Measurements from ENCODE around the gene GPR176.

GPR176 gene

DNA sequence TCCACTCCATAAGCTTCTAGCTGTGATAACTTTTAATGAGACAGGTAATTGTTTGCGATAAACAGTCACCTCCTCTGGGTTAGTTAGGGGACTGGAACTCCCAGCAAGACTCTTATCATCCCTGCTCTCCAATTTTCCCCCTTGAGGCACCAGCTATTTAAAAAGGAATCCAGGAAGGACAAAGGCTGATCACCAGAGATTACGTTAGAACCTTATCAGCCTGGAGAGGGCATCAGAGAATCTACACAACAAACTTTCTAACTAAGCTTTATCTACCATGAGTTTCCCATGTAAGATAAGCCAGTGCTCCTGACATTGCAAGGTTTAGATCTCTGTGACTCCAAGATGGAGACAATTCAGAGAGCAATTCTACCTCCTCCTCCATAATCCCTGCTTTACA lies 31.3 kb downstream of the GPR176 start:
- FAIRE-seq = no peak

DNA sequence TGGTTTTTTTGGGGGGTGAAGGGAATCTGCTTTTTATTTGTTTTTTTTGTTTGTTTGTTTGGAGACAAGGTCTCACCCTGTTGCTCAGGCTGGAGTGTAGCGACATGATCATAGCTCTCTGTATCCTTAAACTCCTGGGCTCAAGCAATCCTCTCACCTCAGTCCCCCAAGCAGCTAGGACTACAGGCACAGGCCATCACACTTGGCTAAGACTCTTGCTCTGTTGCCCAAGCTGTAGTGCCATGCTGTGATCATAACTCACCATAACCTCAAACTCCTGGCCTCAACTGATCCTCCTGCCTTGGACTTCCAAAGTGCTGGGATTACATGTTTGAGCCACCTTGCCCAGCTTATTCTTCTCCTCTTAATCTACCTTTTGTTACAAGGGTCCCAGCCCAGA lies 31.8 kb downstream of the GPR176 start:
- FAIRE-seq = no peak

DNA sequence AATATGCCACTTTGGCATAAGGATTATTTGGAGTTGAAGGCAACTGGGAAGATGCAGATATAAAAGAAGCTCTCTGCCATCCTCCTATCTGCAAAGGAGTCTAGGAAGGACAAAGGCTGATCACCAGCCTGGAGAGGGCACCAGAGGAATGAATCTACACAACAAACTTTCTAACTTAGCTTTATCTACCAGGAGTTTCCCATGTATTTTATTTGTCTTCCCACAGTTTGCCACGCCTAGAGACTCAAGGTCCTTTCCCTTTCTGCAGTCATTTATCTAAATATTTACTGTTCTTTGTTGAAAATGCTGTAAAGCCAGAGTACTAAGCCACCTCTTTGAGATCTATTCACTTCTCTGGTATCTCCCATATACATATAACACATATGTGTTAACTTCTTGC lies 32.2 kb downstream of the GPR176 start:
- no peak for FAIRE-seq

DNA sequence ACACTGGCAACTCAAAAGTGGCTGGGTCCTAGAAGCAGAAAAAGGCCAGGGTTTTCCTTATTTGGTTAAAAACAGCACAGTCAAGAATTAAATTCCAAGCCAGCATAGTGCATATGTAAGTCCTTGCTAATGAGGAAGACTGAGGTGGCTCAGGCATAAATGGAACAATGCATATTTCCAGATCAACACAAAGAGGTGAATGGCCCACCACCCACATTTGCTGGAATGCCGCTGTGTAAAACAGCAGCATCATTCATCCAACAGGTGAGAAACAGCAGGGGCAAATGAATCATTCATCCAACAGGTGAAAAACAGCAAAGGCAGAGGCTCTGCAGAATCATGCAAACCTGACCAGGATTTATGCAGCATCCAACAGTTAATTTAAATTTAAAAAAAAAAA lies 32.9 kb downstream of the GPR176 start:
- FAIRE-seq = no peak

DNA sequence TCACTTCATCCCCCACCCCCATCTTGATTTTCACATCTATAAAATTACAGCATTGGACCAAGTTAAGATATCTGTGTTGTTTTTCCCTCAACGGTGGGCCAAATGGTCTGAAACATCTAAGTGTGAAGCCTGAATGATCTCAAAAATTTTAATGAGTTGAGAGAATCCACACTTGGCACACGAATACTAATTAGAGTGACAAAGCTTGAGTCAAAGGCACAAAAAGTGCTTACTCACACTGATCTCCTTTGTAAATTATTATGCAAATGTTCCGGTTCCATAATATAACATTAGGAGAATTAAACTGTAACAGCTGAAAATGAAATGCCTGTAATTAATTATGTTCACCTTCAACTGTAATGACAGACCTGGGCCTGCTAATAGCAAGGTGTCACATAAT lies 33.6 kb downstream of the GPR176 start:
- FAIRE-seq = no peak

DNA sequence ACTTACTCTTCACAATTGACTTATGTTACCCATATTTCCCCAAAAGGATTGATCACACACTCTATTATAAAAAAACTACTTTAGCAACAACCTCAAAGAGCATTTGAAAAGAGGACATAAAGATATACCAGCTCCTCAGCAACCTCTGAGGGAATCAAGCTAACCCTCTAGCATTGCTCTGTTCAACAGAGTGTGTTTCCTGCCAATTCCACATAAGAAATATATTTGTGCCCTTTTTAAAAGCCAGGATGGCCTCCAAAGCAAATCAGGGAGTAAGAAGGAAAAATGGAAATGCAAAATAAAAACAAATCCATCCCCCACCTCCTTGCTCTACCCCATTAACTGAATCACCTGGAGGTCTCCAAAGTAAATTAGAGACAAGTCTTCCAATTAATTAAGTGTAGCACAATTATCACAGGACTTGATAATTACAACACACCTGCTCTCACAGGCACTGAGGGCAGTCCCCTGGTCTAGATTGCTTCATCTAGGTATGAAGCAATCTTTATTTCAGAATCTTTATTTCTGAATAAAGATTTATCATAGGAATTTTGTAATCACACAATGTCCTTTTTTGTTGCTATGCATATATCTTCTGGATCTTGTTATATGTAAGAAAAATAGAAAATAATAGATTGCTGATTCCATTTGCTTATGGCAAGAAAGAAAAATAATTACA lies 34.8 kb downstream of the GPR176 start:
- FAIRE-seq = no peak

DNA sequence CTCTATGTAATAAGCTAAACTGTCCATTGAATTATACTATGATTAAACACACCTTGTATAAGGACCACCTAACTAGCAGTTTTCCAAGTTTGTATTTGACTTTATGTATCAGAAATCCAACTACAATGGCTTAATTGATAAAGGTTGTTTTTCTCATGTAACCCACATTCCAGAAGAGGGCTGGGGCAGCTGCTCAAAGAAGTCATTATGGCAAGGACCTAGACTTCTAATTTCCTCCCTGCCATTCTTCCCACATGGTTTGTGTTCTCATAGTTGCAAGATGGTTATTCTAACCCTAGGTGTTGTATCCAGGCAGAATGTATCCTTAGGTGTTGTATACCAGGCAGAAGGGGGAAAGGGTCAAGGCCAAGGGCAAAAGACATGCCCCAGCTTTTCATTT lies 35.7 kb downstream of the GPR176 start:
- FAIRE-seq = no peak

DNA sequence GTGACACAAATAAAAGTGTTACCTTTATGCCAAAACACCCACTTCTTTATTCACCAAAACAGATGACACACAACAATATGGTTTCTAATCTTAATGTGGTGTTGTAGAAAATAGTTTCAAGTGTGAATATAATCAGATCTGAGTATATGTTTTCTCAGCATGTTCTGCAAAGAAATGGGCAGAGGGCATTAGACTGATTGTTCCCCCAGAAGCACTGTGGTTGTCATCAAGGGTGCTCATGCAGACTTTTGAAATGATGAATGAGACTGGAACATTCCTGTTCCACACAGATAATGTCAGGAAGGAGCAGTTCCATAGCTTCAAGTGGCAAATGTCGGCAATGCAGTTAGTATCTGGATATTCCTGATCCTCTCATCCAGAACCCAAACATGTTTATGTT lies 37.5 kb downstream of the GPR176 start:
- no peak for FAIRE-seq

DNA sequence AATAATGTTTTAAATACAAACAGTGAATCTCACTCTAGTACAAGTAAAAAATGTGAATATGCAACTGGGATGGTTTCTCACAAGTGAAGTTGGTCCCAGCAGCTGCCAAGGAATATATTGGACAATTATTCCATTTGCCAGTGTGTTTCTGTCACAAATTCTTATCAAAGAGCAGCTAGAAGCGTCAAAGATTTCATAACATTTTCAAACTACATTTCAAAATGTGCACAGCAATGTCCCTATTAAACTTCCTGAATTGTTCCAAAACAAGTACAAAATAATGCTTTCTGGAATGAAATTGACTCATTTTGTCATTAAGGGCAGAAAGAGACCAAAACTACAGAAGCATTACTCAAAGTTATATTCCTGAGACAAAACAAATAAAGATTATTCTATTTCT lies 38.3 kb downstream of the GPR176 start:
- FAIRE-seq = no peak

DNA sequence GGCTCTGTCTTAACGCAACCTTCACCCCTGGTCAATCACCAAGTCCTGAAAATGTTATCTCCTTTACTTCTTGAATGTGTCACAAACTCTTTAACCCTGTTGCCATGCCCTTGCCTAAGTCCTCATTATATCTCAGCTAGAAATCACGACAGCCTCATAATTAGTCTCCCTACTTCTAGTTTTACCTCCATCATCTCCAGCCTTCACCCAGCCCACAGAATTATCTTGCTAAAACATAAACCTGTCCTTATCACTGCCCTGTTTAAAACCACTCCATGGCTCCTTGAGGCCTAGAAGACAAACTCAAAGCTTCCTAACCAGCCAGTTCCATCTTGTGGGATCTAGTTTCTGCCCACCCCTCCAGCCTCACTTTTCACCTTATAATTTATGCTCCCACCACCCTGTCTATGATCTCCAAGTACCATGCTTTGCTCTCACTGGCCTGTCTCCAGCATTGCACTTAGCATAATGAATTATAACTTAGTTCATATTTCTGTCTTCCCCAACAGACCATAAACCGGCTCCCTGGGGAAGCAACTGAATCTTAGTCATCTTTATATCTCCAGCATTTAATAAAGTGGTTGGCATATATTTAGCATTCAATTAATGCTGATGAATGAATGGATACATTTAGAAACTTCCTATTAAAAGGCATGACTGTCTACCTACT lies 39.2 kb downstream of the GPR176 start:
- FAIRE-seq = no peak

DNA sequence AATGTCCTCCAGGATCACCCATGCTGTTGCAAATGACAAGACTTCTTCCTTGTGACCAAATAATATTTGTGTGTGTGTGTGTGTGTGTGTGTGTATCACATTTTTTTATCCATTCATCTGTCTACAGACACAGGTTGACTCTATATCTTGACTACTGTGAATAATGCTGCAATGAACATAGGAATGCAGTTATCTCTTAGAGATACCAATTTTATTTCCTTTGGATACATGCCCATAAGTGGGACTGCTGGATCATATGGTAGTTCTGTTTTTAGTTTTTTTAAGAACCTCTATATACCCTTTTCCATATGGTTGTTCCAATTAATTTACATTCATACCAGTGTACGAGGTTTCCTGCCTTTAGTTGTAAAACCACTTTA lies 41.7 kb downstream of the GPR176 start:
- no peak for FAIRE-seq

DNA sequence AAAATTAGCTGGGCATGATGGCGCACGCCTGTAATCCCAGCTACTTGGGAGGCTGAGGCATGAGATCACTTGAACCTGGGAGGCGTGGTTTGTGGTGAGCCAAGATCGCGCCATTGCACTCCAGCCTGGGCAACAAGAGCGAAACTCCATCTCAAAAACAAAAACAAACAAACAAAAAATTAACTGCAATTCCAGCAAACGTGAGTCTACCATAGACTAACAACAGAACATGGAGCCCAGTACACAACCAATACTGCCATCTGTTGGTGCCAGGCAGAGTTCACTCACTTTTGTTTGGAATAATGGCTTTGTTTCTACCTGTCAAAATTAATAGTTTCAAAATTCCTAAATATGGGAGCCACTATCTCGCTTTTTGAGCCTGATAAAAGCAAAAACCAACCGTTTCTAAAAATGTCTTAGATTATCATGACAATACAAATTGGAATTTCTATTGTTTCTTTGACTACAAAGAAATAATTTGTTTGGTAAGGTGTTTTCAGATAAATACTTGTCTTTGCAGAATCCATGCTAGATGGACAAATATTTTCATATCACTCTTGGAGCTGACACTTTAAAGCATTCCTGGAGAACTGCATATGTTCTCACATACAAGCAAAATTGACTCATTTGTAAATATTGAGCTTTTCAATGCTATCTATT lies 45.0 kb downstream of the GPR176 start:
- peak; percentile 49 for FAIRE-seq

DNA sequence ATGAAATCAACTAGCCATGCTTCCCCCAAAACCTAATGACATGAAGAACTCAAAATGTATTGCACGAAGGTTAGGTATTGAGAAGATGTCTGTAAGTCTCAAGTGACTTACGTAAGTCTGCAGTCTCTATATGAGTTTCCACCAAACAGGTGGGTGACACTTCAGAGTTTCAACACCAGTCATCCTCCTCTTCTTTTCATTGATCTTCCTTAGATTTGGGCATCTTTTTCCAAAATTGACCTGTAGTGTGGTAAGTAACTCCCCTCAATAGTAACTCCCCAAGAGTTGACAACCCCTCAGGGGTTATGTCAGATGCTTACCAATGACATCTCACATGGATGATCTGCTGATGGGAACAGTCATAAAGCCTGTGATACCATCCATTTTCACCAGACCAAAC lies 46.1 kb downstream of the GPR176 start:
- FAIRE-seq = no peak

DNA sequence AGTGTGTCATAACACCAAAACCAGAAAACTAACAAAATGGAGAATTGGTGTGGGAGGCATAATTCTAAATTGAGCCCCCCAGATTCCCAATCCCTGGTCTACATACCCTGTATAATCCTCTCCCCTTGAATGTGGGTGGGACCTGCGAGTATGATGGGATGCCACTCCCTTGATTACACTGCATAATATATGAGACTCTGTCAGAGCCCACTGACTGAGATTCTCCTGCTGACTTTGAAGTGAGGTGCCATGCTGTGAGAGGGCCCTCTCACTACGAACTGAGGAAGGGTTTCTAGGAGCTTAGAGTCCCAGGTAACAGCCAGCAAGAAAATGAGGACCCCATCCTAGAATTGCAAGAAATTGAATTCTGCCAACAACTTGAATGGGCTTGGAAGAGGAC lies 49.5 kb downstream of the GPR176 start:
- FAIRE-seq = no peak

DNA sequence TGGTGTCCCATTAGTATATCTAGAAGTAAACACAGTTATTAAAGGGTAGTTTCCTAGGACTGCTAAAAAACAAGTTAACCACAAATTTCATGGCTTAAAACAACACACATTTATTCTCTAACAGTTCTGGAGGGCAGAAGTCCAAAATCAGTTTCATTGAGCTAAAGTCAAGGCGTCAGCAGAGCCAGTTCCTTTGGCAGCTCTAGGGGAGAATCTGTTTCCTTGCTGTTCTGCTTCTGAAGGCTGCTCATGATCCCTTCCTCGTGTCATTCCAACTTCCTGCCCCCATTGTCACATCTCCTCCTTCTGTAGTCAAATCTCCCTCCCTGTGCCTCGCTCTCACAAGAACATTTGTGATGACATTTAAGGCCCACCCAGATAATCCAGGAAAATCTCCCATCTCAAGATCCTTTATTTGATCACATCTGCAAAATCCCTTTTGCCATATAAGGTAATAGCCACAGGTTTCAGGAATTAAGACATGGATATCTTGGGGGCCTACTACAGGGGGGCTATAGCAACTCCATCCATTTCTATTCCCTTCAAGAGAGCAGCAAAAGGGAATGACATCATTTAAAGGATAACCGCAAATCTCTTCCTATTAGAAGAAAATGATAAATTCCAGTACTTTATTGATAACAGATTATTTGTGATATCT lies 50.1 kb downstream of the GPR176 start:
- no peak for FAIRE-seq

DNA sequence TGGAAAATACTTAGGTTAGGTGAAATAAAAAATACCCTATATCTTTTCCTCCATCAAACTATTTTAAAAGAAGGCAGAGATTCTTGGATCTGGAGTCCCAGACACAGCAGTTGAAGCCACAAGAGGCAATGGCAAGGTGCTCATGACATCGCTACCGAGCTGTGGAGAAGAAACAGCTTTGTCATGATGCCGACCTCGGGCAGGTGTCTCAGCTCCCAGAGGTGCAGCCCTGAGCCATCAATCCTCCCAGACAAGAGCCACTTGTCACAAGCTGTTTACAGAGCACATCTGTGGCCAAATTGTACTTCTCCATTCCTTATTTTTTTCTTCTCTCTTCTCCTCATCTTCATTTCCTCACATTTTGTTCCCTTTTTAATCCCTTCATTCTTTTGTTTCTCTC lies 50.8 kb downstream of the GPR176 start:
- no peak for FAIRE-seq

DNA sequence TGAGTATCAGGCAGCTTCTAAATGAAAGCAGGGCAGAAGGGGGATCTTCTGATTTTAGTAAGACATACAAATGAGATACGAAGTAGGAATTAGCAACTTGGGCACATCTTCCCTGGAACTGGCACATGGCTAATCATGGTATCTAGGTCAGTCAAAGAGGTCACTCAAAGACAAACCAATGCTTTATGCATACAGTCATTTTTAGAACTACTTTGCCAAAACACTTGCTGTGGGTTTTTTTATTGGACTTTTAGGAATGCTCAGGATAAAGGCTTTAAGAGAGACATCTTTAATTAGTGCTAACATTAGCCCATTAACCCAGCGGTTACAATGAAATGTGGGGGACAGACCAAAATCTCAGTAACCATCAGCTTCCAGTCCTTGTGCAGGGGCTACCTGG lies 51.7 kb downstream of the GPR176 start:
- FAIRE-seq = no peak

DNA sequence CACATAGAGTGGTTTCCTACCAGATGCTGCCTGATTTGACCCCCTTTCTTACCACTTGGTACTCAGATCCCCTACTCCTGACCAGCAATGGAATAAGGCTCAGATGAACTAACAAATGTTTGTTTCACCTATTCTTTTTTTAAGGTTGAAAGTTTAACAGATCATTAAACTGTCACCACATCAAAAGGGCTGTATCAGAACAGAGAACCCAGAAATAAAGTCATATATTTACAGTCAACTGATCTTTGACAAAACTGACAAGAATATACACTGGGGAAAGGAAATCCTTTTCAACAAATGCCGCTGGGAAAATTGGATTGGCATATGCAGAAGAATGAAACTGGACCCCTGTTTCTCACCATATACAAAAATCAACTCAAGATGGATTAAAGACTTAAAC lies 56.0 kb downstream of the GPR176 start:
- no peak for FAIRE-seq

DNA sequence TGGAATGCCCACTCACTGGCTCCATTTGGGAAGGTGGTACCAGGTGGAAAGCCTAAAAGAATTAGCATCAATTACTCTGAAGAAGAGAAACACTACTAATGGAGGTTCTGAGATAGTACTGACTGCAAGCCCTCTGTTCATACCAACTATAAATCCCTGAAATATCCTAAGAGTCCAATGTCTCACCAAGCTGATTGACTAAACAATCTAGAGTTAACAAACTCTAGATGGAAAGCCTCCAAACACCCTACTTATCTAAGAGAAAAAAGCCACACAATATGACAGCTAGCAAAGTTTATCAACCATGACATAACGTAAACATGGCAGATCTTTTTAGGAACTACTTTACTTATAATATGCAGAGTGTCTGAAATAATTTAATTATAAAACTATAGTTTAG lies 59.2 kb downstream of the GPR176 start:
- FAIRE-seq = no peak

DNA sequence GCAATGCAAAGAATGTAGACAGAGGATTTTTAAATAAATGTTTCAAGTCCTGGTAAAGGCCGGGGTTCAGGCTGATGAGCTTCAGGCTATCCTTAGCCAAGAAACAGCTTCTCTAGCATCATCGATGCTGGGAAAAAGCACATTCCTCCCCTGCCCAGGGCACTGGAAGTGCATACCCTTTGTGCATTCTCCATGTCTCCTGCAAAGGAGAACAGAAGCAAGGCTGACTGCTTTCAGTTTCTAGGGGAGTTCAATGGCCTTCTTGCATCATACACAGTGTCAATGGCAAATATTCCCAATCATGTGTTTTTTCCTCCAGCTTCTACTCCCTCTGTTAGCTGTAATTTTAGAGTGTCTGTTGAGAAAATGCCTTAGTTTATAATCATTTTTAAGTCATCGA lies 59.9 kb downstream of the GPR176 start:
- FAIRE-seq = no peak

DNA sequence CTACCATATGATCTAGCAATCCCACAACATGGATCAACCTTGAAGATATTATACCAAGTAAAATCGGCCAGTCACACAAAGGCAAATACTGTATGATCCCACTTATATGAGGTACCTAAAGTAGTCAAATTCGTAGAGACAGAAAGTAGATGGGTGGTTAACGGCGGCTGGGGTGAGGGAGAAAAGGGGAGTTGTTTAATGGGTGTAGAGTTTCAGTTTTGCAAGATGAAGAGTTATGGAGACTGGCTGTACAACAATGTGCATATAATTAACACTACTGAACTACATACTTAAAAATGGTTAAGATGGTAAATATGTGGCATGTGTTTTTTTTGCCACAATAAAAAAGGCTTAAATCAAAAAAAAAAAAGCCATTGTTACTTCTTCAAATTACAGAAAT lies 60.4 kb downstream of the GPR176 start:
- FAIRE-seq = no peak

DNA sequence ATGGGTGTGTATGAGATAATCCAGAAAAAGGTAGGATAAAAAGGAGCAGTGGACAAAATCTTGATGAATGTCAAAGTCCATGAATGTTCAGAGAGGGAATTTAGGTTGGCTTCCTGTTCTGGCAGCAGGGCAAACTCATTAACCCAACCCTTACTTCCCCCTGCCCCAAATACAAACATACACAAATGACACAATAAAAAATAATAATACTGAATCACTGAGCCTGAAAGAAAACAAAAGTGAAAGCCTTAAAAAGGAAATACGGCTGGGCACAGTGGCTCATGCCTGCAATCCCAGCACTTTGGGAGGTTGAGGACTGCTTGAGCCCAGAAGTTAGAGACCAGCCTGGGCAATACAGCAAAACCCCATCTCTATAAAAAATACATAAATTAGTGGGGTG lies 62.9 kb downstream of the GPR176 start:
- FAIRE-seq = no peak

DNA sequence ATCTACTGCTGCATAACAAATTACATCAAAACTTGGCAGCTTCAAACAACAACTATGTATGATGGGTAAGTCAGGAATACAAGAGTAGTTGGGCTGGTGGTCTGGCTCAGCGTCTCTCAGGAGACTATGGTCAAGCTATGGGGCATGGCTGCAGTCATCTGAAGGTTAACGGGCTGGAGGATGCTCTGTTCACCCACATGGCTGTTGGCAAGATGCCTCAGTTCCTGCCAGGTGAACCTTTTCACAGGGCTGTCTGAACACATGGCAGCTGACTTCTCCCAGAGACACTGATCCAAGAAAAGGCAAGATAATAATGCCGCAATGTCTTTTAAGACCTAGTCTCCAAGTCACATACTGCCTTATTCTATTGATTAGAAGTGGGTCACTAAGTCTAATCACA lies 63.7 kb downstream of the GPR176 start:
- FAIRE-seq = no peak

DNA sequence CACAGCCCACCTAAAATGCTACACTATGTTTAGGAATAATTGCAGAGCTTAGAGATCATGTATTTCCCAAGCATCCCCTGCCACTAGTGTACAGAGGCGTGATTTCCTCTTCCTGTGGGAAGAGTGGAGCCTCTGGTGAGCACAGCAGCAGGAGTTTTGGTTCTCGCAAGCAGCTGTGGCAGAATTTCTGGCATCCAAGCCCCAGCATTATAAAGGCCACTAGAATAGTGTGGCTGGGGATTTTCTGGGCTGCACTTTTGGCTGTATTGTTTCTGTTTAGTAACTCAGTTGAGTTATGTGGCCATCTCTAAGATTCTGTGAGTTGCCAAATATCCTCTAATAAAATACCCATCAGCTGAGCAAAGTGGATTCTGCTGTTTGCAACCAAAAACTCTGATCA lies 64.7 kb downstream of the GPR176 start:
- no peak for FAIRE-seq
